DOHH2 (cell line): Measurements from ENCODE around the gene APH1B.

Source experiments
- CTCF ChIP-seq: fragments of 200-600 bp; sonication (generic); IDR thresholded peaks from one replicate; pipeline ENCODE4 v1.5.1; 2014; ENCODE audit warnings: antibody characterized with exemption, mild to moderate bottlenecking, low read depth, low read length; ENCODE audit not compliant: poor library complexity, severe bottlenecking
- EZH2phosphoT487 ChIP-seq: fragments of 200-600 bp; sonication (generic); IDR thresholded peaks from 2 replicates; pipeline ENCODE4 v1.6.1; 2017; ENCODE audit warnings: borderline replicate concordance, mild to moderate bottlenecking, antibody characterized with exemption, low read length, moderate library complexity, mixed read lengths

- TF ChIP-seq CTCF (no peak), EZH2phosphoT487 (no peak)
These were observed 14.8 kb downstream of the APH1B start for GRCh38 chr15:63292241-63292640.
